ENCODE measurements around the gene KIF1B.

The KIF1B gene

GRCh38 chr1:10386761-10387676 lies 176.6 kb downstream of the KIF1B start:
- Histone ChIP-seq H3K9me3 (replicated peaks in 1 of 2; ENCODE audit: control insufficient read depth in 2 of 2, insufficient read depth in 1 of 2, low read depth in 1 of 2, low read length in 2 of 2) (no peaks in the 10 kb centered on the region), H3K4ac (ENCODE audit: low read length) (no peak overlapping the region), H3K4me1 (ENCODE audit: control insufficient read depth in 2 of 2, insufficient read depth in 1 of 2, low read depth in 1 of 2, low read length in 2 of 2) (peaks cover 9 to 13% of the 10 kb centered on the region in 2 donors), H3K4me3 (ENCODE audit: low read length in 2 of 2) (no peak overlapping the region), H2AK5ac (ENCODE audit: low read depth, low read length) (no peak overlapping the region), H3K79me1 (ENCODE audit: low read depth, low read length) (no peaks in the 10 kb centered on the region), H3K27ac (replicated peaks; ENCODE audit: low read length) (peak overlapping the region; percentile 37), H4K8ac (ENCODE audit: low read depth, low read length) (no peak overlapping the region), H3K9ac (ENCODE audit: low read depth, low read length, poor library complexity) (no peak overlapping the region), H2BK15ac (ENCODE audit: low read length) (no peak overlapping the region), H4K91ac (ENCODE audit: low read depth, low read length, poor library complexity) (no peak overlapping the region), H3K36me3 (replicated peaks in 1 of 2; ENCODE audit: control insufficient read depth in 2 of 2, insufficient read depth in 2 of 2, low read length in 2 of 2) (peaks cover 2 to 55% of the 10 kb centered on the region in 2 donors), H2BK5ac (ENCODE audit: low read length) (no peak overlapping the region), H3K14ac (ENCODE audit: low read length) (no peak overlapping the region), H3K27me3 (ENCODE audit: control insufficient read depth in 3 of 3, insufficient read depth in 3 of 3, low read depth in 1 of 3, low read length in 3 of 3) (no peaks in the 10 kb centered on the region), H2BK120ac (ENCODE audit: low read depth, low read length) (no peak overlapping the region), H2AFZ (ENCODE audit: low read length) (no peak overlapping the region), H3K4me2 (ENCODE audit: insufficient read depth, low read length, poor library complexity, severe bottlenecking) (no peak overlapping the region), H2BK12ac (ENCODE audit: low read length) (no peak overlapping the region), H3K23ac (ENCODE audit: low read depth, low read length, poor library complexity) (no peak overlapping the region), H3K18ac (ENCODE audit: low read length) (no peak overlapping the region)
- DNase-seq (ENCODE audit: low spot score), result no peak
- no CpG with 5 or more reads among the region's 12 CpGs for WGBS, 2 donors (ENCODE audit: extremely low coverage in 2 of 2, insufficient read length in 2 of 2, insufficient replicate concordance in 1 of 2)

- H3K4ac ChIP-seq (ENCODE audit: low read length), result no peak overlapping the region
- H2BK5ac ChIP-seq (ENCODE audit: low read length), result no peak overlapping the region
- no peak overlapping the region for H3K4me2 ChIP-seq (ENCODE audit: insufficient read depth, low read length, poor library complexity, severe bottlenecking)
- H3K27ac ChIP-seq (replicated peaks; ENCODE audit: low read length), result peak overlapping the region; percentile 37
- no peak overlapping the region for H2AK5ac ChIP-seq (ENCODE audit: low read depth, low read length)
- no peak overlapping the region for H3K14ac ChIP-seq (ENCODE audit: low read length)
- WGBS, 2 donors (ENCODE audit: extremely low coverage in 2 of 2, insufficient read length in 2 of 2, insufficient replicate concordance in 1 of 2), result no CpG with 5 or more reads among the region's 3 CpGs
- no peak overlapping the region for H2BK15ac ChIP-seq (ENCODE audit: low read length)
- H3K79me1 ChIP-seq (ENCODE audit: low read depth, low read length), result no peaks in the 10 kb centered on the region
- H4K91ac ChIP-seq (ENCODE audit: low read depth, low read length, poor library complexity), result no peak overlapping the region
- H4K8ac ChIP-seq (ENCODE audit: low read depth, low read length), result no peak overlapping the region
- H3K4me1 ChIP-seq (ENCODE audit: control insufficient read depth in 2 of 2, insufficient read depth in 1 of 2, low read depth in 1 of 2, low read length in 2 of 2), result peaks cover 9 to 13% of the 10 kb centered on the region in 2 donors
- no peak overlapping the region for H3K4me3 ChIP-seq (ENCODE audit: low read length in 2 of 2)
- H3K9ac ChIP-seq (ENCODE audit: low read depth, low read length, poor library complexity), result no peak overlapping the region
- DNase-seq (ENCODE audit: low spot score), result no peak
- H2AFZ ChIP-seq (ENCODE audit: low read length), result no peak overlapping the region
- H3K18ac ChIP-seq (ENCODE audit: low read length), result no peak overlapping the region
- H2BK12ac ChIP-seq (ENCODE audit: low read length), result no peak overlapping the region
- no peak overlapping the region for H2BK120ac ChIP-seq (ENCODE audit: low read depth, low read length)
- H3K27me3 ChIP-seq (ENCODE audit: control insufficient read depth in 3 of 3, insufficient read depth in 3 of 3, low read depth in 1 of 3, low read length in 3 of 3), result no peaks in the 10 kb centered on the region
- H3K36me3 ChIP-seq (replicated peaks in 1 of 2; ENCODE audit: control insufficient read depth in 2 of 2, insufficient read depth in 2 of 2, low read length in 2 of 2), result peaks cover 2 to 47% of the 10 kb centered on the region in 2 donors
- H3K9me3 ChIP-seq (replicated peaks in 1 of 2; ENCODE audit: control insufficient read depth in 2 of 2, insufficient read depth in 1 of 2, low read depth in 1 of 2, low read length in 2 of 2), result no peaks in the 10 kb centered on the region
- H3K23ac ChIP-seq (ENCODE audit: low read depth, low read length, poor library complexity), result no peak overlapping the region
These were observed 177.5 kb downstream of the KIF1B start for GRCh38 chr1:10387677-10388386.

GRCh38 chr1:10388387-10388715 lies 178.0 kb downstream of the KIF1B start:
- H2BK15ac ChIP-seq (ENCODE audit: low read length), result no peak overlapping the region
- H3K18ac ChIP-seq (ENCODE audit: low read length), result no peak overlapping the region
- H4K91ac ChIP-seq (ENCODE audit: low read depth, low read length, poor library complexity), result no peak overlapping the region
- H3K36me3 ChIP-seq (replicated peaks in 1 of 2; ENCODE audit: control insufficient read depth in 2 of 2, insufficient read depth in 2 of 2, low read length in 2 of 2), result peaks cover 2 to 42% of the 10 kb centered on the region in 2 donors
- no peak overlapping the region for H2AFZ ChIP-seq (ENCODE audit: low read length)
- no peak overlapping the region for H2BK12ac ChIP-seq (ENCODE audit: low read length)
- no peak overlapping the region for H3K4ac ChIP-seq (ENCODE audit: low read length)
- H3K9ac ChIP-seq (ENCODE audit: low read depth, low read length, poor library complexity), result no peak overlapping the region
- H3K4me2 ChIP-seq (ENCODE audit: insufficient read depth, low read length, poor library complexity, severe bottlenecking), result no peak overlapping the region
- no peak overlapping the region for H2BK120ac ChIP-seq (ENCODE audit: low read depth, low read length)
- no peaks in the 10 kb centered on the region for H3K9me3 ChIP-seq (replicated peaks in 1 of 2; ENCODE audit: control insufficient read depth in 2 of 2, insufficient read depth in 1 of 2, low read depth in 1 of 2, low read length in 2 of 2)
- no CpG with 5 or more reads among the region's 3 CpGs for WGBS, 2 donors (ENCODE audit: extremely low coverage in 2 of 2, insufficient read length in 2 of 2, insufficient replicate concordance in 1 of 2)
- no peaks in the 10 kb centered on the region for H3K79me1 ChIP-seq (ENCODE audit: low read depth, low read length)
- no peak for DNase-seq (ENCODE audit: low spot score)
- H3K27ac ChIP-seq (replicated peaks; ENCODE audit: low read length), result no peak overlapping the region
- peaks cover 9 to 13% of the 10 kb centered on the region in 2 donors for H3K4me1 ChIP-seq (ENCODE audit: control insufficient read depth in 2 of 2, insufficient read depth in 1 of 2, low read depth in 1 of 2, low read length in 2 of 2)
- no peak overlapping the region for H2BK5ac ChIP-seq (ENCODE audit: low read length)
- H3K23ac ChIP-seq (ENCODE audit: low read depth, low read length, poor library complexity), result peak overlapping the region; percentile 37
- no peak overlapping the region for H3K4me3 ChIP-seq (ENCODE audit: low read length in 2 of 2)
- H2AK5ac ChIP-seq (ENCODE audit: low read depth, low read length), result no peak overlapping the region
- no peak overlapping the region for H4K8ac ChIP-seq (ENCODE audit: low read depth, low read length)
- H3K14ac ChIP-seq (ENCODE audit: low read length), result no peak overlapping the region
- no peaks in the 10 kb centered on the region for H3K27me3 ChIP-seq (ENCODE audit: control insufficient read depth in 3 of 3, insufficient read depth in 3 of 3, low read depth in 1 of 3, low read length in 3 of 3)

All from neuronal stem cell (in vitro differentiated cells).